Activated B cell treated with CpG ODN at 0.5 μM for 24 hours (primary cell): Measurements from ENCODE around the gene SCAF4. TPM values are rescaled to one million over a fixed set of nuclear protein-coding genes. Genes with fewer than 3 reads are reported as not detected.

Experiments used
- ATAC-seq: fragments of 200-7000 bp; cut with Tn5 transposase; one replicate; pipeline ENCODE4 v1.10.0; 2021; ENCODE audit warnings: low read depth, mild to moderate bottlenecking, moderate library complexity
- CTCF ChIA-PET: fragments of 350-600 bp; sonication (Branson Sonifier 250); formaldehyde crosslinking; loops from one replicate; lab custom pipeline; 2021; ENCODE audit warnings: antibody characterized with exemption; lab: Charles Lee
- POLR2A ChIA-PET: fragments of 350-600 bp; sonication (Branson Sonifier 250); formaldehyde crosslinking; loops from one replicate; lab custom pipeline; 2021; ENCODE audit warnings: antibody characterized with exemption; lab: Charles Lee
- DNase-seq: peaks from one replicate; pipeline ENCODE4 v3.0.0; 2022
- H3K27ac Mint-ChIP-seq: one replicate; pipeline ENCODE4 v1.8.0; 2020; ENCODE audit warnings: mixed read lengths
- H3K27me3 Mint-ChIP-seq: one replicate; pipeline ENCODE4 v1.8.0; 2021; ENCODE audit warnings: mixed read lengths
- H3K36me3 Mint-ChIP-seq: one replicate; pipeline ENCODE4 v1.8.0; 2021; ENCODE audit warnings: low read depth, mixed read lengths
- H3K4me1 Mint-ChIP-seq: one replicate; pipeline ENCODE4 v1.8.0; 2021; ENCODE audit warnings: mixed read lengths
- H3K4me3 Mint-ChIP-seq: one replicate; pipeline ENCODE4 v1.8.0; 2020; ENCODE audit warnings: mild to moderate bottlenecking, mixed read lengths
- H3K9me3 Mint-ChIP-seq: one replicate; pipeline ENCODE4 v1.8.0; 2020; ENCODE audit warnings: mixed read lengths
- CTCF ChIP-seq: fragments of 200-600 bp; IDR thresholded peaks from one replicate; pipeline ENCODE4 v1.8.0; 2022; ENCODE audit warnings: antibody characterized with exemption, mild to moderate bottlenecking
- intact Hi-C: fragments of 100-400 bp; cut with micrococcal nuclease; formaldehyde crosslinking; loops from one replicate; pipeline ENCODE4 v1.15.1; 2024
- total RNA-seq: library from RNA; stranded (reverse); gene quantifications from 2 replicates; pipeline ENCODE4 v1.2.3, GENCODE V29; 2022

Gene SCAF4
- total RNA-seq, 1 donor from 2014 or later: 80.5 TPM

GRCh38 chr21:31752967-31753366 is 21.0 kb upstream of the SCAF4 start:
- intact Hi-C loops: no loop called here
- H3K9me3 Mint-ChIP-seq: no peaks in the 10 kb centered on the region
- CTCF ChIA-PET: no interaction called here
- DNase-seq: no peak
- POLR2A ChIA-PET: interaction anchor here (0.5 kb wide), 1 partner anchor 20 kb away, joined by 3 read pairs; no protein-coding TSS in a partner anchor
- H3K27me3 Mint-ChIP-seq: no peaks in the 10 kb centered on the region
- ATAC-seq: no peak
- no peak overlapping the region for H3K27ac Mint-ChIP-seq
- TF ChIP-seq CTCF: no peak
- no peaks in the 10 kb centered on the region for H3K36me3 Mint-ChIP-seq
- H3K4me1 Mint-ChIP-seq: no peaks in the 10 kb centered on the region
- no peak overlapping the region for H3K4me3 Mint-ChIP-seq

GRCh38 chr21:31752352-31752751 is 20.4 kb upstream of the SCAF4 start:
- intact Hi-C loops: no loop called here
- DNase-seq: no peak
- no peaks in the 10 kb centered on the region for H3K36me3 Mint-ChIP-seq
- TF ChIP-seq CTCF: no peak
- H3K27me3 Mint-ChIP-seq: no peaks in the 10 kb centered on the region
- H3K9me3 Mint-ChIP-seq: no peaks in the 10 kb centered on the region
- ATAC-seq: no peak
- ChIA-PET CTCF (no interaction called here), POLR2A (interaction anchor here (1.0 kb wide), 1 partner anchor 21 kb away, joined by 3 read pairs; no protein-coding TSS in a partner anchor)
- no peak overlapping the region for H3K4me3 Mint-ChIP-seq
- H3K4me1 Mint-ChIP-seq: peaks cover 3% of the 10 kb centered on the region
- no peak overlapping the region for H3K27ac Mint-ChIP-seq

- no peak overlapping the region for H3K27ac Mint-ChIP-seq
- no peaks in the 10 kb centered on the region for H3K9me3 Mint-ChIP-seq
- ChIA-PET POLR2A (no interaction called here), CTCF (no interaction called here)
- DNase-seq: no peak
- no peak overlapping the region for H3K4me3 Mint-ChIP-seq
- intact Hi-C loops: no loop called here
- peaks cover 5% of the 10 kb centered on the region for H3K36me3 Mint-ChIP-seq
- H3K4me1 Mint-ChIP-seq: peaks cover 3% of the 10 kb centered on the region
- H3K27me3 Mint-ChIP-seq: no peaks in the 10 kb centered on the region
- ATAC-seq: no peak
- TF ChIP-seq CTCF: no peak
These were observed 18.9 kb upstream of the SCAF4 start for GRCh38 chr21:31750843-31751242.

- ATAC-seq: peak; percentile 18
- Mint-ChIP-seq H3K36me3 (peaks cover 8% of the 10 kb centered on the region), H3K4me1 (peaks cover 29% of the 10 kb centered on the region), H3K9me3 (peaks cover 2% of the 10 kb centered on the region), H3K27ac (peak overlapping the region; percentile 41), H3K4me3 (peak overlapping the region; percentile 11), H3K27me3 (no peaks in the 10 kb centered on the region)
- no peak for TF ChIP-seq CTCF
- ChIA-PET POLR2A (interaction anchor here (0.8 kb wide), 1 partner anchor 11 kb away, joined by 4 read pairs; no protein-coding TSS in a partner anchor), CTCF (interaction anchor here (1.0 kb wide), 1 partner anchor 9 kb away, joined by 3 read pairs; no protein-coding TSS in a partner anchor)
- no peak for DNase-seq
- intact Hi-C loops: loop anchor here (1.0 kb wide), 1 partner anchor 8 kb away; no protein-coding TSS in a partner anchor
These were observed 12.4 kb upstream of the SCAF4 start for GRCh38 chr21:31744182-31744800.

- intact Hi-C loops: loop anchor here (1.0 kb wide), 1 partner anchor 7 kb away; no protein-coding TSS in a partner anchor
- no peak for ATAC-seq
- no peak overlapping the region for H3K27ac Mint-ChIP-seq
These were observed 11.8 kb upstream of the SCAF4 start for GRCh38 chr21:31743712-31744111.

More at GRCh38 chr21:31743712-31744111, 11.8 kb upstream of the SCAF4 start:
- no peaks in the 10 kb centered on the region for H3K27me3 Mint-ChIP-seq
- ChIA-PET CTCF (interaction anchor here (1.0 kb wide), 1 partner anchor 8 kb away, joined by 3 read pairs; no protein-coding TSS in a partner anchor), POLR2A (no interaction called here)
- H3K36me3 Mint-ChIP-seq: peaks cover 8% of the 10 kb centered on the region
- no peak overlapping the region for H3K4me3 Mint-ChIP-seq
- H3K9me3 Mint-ChIP-seq: peaks cover 2% of the 10 kb centered on the region
- no peak for TF ChIP-seq CTCF
- DNase-seq: no peak
- H3K4me1 Mint-ChIP-seq: peaks cover 29% of the 10 kb centered on the region
